H1 (cell line): ENCODE results near the gene CCDC93. TPM values are rescaled to one million over a fixed set of nuclear protein-coding genes. Genes with fewer than 3 reads are reported as not detected.
A peak's percentile ranks its signal among the peaks of the same experiment; 100 is the strongest.

Experiments used
- CBX5 ChIP-seq: fragments of 300-800, 300-1000 bp; sonication (generic); IDR thresholded peaks from 2 replicates; pipeline ENCODE4 v1.7.1; 2016; ENCODE audit warnings: antibody characterized with exemption, low read length, low read depth
- CEBPB ChIP-seq: IDR thresholded peaks from 2 replicates; pipeline ENCODE4 v1.6.1; 2012; ENCODE audit warnings: low read depth, low read length
- CREB1 ChIP-seq: IDR thresholded peaks from 2 replicates; pipeline ENCODE4 v1.6.1; 2012; ENCODE audit warnings: inconsistent platforms
- EGR1 ChIP-seq: IDR thresholded peaks from 2 replicates; pipeline ENCODE4 v1.6.1; 2011; ENCODE audit warnings: low read depth, low read length, borderline replicate concordance
- GABPA ChIP-seq: IDR thresholded peaks from 2 replicates; pipeline ENCODE4 v1.6.1; 2011; ENCODE audit warnings: mild to moderate bottlenecking, low read length, moderate library complexity, borderline replicate concordance; ENCODE audit not compliant: insufficient read depth
- HDAC2 ChIP-seq, 2 experiments: fragments of 300-600 bp in 1 of 2; sonication (generic) in 1 of 2; IDR thresholded peaks; 2 replicates each; pipeline ENCODE4 v1.6.1; 2011 to 2012; ENCODE audit warnings: low read depth in 2 of 2, low read length in 2 of 2, mild to moderate bottlenecking in 2 of 2, moderate library complexity in 2 of 2, borderline replicate concordance in 1 of 2, inconsistent platforms in 1 of 2
- JUN ChIP-seq: IDR thresholded peaks from 2 replicates; pipeline ENCODE4 v1.6.1; 2011; ENCODE audit warnings: low read depth, mild to moderate bottlenecking, improper control_type of control experiment, low read length
- NRF1 ChIP-seq: IDR thresholded peaks from 2 replicates; pipeline ENCODE4 v1.6.1; 2011; ENCODE audit warnings: mild to moderate bottlenecking, low read depth, low read length, improper control_type of control experiment
- RAD21 ChIP-seq, 2 experiments: IDR thresholded peaks in 1 of 2; conservative IDR thresholded peaks in 1 of 2; 2 replicates each; pipeline ENCODE4 v1.6.1; 2011; ENCODE audit warnings: low read depth in 2 of 2, low read length in 2 of 2, improper control_type of control experiment in 1 of 2, inconsistent platforms in 1 of 2, mild to moderate bottlenecking in 1 of 2, moderate library complexity in 1 of 2
- polyA plus RNA-seq, 7 experiments: library from polyadenylated mRNA; depleted of rRNA in 3 of 7; stranded (reverse) in 5 of 7; unstranded in 2 of 7; fragments of >200 nt in 5 of 7; fragments of 200-250 nt in 2 of 7; gene quantifications; 1 replicate in 5 of 7; 2 replicates in 1 of 7; 4 replicates in 1 of 7; pipeline versions ENCODE4 v1.2.1 to v1.2.3, GENCODE V29; 2011 to 2013; ENCODE audit warnings: missing spikeins in 2 of 7, mixed read lengths in 2 of 7
- total RNA-seq: library from RNA; stranded (reverse); fragmentation: NEBNext Ultra II Directional; extraction: Animal tissue kit (Norgen Biotek cat#: 25700); gene quantifications from 2 replicates; pipeline ENCODE4 v1.2.1, GENCODE V29; 2021
- TF ChIP-seq, protein P1 (sequence below): fragments of 300-600 bp; sonication (generic); IDR thresholded peaks from 2 replicates; pipeline ENCODE4 v1.7.1; 2012; ENCODE audit warnings: low read length, moderate library complexity, mild to moderate bottlenecking, inconsistent platforms; ENCODE audit not compliant: insufficient replicate concordance
- TF ChIP-seq, protein P2 (sequence below): IDR thresholded peaks from 2 replicates; pipeline ENCODE4 v1.6.1; 2012; ENCODE audit warnings: inconsistent platforms

The CCDC93 gene
- total and polyA plus RNA-seq, 2 of the 8 experiments (the other 6 are each of a cell fraction or from before 2014, with no cell fraction given), result 5.5 to 18.0 TPM

DNA sequence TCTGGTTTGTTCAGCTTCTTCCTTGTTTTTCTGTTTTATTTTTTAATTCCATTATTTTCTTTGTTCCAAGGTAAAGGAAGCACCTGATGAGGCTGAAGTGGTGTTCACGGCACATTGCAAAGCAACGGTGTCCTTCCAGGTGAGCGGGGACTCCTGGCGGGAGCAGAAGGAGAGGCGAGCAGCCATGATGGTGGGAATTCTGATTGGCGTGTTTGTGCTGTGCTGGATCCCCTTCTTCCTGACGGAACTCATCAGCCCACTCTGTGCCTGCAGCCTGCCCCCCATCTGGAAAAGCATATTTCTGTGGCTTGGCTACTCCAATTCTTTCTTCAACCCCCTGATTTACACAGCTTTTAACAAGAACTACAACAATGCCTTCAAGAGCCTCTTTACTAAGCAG is 110.9 kb downstream of the CCDC93 start (continued):
- TF ChIP-seq, protein P1, sequence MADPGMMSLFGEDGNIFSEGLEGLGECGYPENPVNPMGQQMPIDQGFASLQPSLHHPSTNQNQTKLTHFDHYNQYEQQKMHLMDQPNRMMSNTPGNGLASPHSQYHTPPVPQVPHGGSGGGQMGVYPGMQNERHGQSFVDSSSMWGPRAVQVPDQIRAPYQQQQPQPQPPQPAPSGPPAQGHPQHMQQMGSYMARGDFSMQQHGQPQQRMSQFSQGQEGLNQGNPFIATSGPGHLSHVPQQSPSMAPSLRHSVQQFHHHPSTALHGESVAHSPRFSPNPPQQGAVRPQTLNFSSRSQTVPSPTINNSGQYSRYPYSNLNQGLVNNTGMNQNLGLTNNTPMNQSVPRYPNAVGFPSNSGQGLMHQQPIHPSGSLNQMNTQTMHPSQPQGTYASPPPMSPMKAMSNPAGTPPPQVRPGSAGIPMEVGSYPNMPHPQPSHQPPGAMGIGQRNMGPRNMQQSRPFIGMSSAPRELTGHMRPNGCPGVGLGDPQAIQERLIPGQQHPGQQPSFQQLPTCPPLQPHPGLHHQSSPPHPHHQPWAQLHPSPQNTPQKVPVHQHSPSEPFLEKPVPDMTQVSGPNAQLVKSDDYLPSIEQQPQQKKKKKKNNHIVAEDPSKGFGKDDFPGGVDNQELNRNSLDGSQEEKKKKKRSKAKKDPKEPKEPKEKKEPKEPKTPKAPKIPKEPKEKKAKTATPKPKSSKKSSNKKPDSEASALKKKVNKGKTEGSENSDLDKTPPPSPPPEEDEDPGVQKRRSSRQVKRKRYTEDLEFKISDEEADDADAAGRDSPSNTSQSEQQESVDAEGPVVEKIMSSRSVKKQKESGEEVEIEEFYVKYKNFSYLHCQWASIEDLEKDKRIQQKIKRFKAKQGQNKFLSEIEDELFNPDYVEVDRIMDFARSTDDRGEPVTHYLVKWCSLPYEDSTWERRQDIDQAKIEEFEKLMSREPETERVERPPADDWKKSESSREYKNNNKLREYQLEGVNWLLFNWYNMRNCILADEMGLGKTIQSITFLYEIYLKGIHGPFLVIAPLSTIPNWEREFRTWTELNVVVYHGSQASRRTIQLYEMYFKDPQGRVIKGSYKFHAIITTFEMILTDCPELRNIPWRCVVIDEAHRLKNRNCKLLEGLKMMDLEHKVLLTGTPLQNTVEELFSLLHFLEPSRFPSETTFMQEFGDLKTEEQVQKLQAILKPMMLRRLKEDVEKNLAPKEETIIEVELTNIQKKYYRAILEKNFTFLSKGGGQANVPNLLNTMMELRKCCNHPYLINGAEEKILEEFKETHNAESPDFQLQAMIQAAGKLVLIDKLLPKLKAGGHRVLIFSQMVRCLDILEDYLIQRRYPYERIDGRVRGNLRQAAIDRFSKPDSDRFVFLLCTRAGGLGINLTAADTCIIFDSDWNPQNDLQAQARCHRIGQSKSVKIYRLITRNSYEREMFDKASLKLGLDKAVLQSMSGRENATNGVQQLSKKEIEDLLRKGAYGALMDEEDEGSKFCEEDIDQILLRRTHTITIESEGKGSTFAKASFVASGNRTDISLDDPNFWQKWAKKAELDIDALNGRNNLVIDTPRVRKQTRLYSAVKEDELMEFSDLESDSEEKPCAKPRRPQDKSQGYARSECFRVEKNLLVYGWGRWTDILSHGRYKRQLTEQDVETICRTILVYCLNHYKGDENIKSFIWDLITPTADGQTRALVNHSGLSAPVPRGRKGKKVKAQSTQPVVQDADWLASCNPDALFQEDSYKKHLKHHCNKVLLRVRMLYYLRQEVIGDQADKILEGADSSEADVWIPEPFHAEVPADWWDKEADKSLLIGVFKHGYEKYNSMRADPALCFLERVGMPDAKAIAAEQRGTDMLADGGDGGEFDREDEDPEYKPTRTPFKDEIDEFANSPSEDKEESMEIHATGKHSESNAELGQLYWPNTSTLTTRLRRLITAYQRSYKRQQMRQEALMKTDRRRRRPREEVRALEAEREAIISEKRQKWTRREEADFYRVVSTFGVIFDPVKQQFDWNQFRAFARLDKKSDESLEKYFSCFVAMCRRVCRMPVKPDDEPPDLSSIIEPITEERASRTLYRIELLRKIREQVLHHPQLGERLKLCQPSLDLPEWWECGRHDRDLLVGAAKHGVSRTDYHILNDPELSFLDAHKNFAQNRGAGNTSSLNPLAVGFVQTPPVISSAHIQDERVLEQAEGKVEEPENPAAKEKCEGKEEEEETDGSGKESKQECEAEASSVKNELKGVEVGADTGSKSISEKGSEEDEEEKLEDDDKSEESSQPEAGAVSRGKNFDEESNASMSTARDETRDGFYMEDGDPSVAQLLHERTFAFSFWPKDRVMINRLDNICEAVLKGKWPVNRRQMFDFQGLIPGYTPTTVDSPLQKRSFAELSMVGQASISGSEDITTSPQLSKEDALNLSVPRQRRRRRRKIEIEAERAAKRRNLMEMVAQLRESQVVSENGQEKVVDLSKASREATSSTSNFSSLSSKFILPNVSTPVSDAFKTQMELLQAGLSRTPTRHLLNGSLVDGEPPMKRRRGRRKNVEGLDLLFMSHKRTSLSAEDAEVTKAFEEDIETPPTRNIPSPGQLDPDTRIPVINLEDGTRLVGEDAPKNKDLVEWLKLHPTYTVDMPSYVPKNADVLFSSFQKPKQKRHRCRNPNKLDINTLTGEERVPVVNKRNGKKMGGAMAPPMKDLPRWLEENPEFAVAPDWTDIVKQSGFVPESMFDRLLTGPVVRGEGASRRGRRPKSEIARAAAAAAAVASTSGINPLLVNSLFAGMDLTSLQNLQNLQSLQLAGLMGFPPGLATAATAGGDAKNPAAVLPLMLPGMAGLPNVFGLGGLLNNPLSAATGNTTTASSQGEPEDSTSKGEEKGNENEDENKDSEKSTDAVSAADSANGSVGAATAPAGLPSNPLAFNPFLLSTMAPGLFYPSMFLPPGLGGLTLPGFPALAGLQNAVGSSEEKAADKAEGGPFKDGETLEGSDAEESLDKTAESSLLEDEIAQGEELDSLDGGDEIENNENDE, result no peak
- TF ChIP-seq HDAC2 (IDR thresholded peaks at IDR 0.05; ENCODE audit: borderline replicate concordance in 1 of 2, low read depth in 2 of 2, low read length in 2 of 2), result no peak
- no peak for TF ChIP-seq CREB1
- TF ChIP-seq, protein P2, sequence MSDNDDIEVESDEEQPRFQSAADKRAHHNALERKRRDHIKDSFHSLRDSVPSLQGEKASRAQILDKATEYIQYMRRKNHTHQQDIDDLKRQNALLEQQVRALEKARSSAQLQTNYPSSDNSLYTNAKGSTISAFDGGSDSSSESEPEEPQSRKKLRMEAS, result no peak
- no peak for TF ChIP-seq CBX5
- no peak for TF ChIP-seq EGR1
- no peak for TF ChIP-seq NRF1
- no peak for TF ChIP-seq GABPA
- TF ChIP-seq RAD21 (IDR thresholded peaks at IDR 0.05 in 1 of 2, conservative IDR thresholded peaks at IDR 0.05 in 1 of 2; ENCODE audit: low read depth in 2 of 2, low read length in 2 of 2), result peak; percentile 15 to 31; a peak in 2 of 4 replicates
- TF ChIP-seq CEBPB, result no peak
- TF ChIP-seq JUN, result no peak
